Mesothelial cell of epicardium (in vitro differentiated cells): ENCODE measurements around the gene NR3C1. TPM values are rescaled to one million over a fixed set of nuclear protein-coding genes. Genes with fewer than 3 reads are reported as not detected.

ENCODE experiments used
- DNase-seq, 2 experiments: peaks; one replicate each; pipeline ENCODE4 v3.0.0; 2021; ENCODE audit warnings: low spot score in 2 of 2; ENCODE audit not compliant: unreplicated experiment in 2 of 2
- H3K27ac Mint-ChIP-seq: 2 replicates; pipeline ENCODE4 v1.8.0; 2021; ENCODE audit warnings: mixed read lengths
- H3K27me3 Mint-ChIP-seq: 2 replicates; pipeline ENCODE4 v1.8.0; 2021; ENCODE audit warnings: low read depth, mixed read lengths
- H3K36me3 Mint-ChIP-seq: 2 replicates; pipeline ENCODE4 v1.8.0; 2021; ENCODE audit warnings: mixed read lengths
- H3K4me1 Mint-ChIP-seq: 2 replicates; pipeline ENCODE4 v1.8.0; 2021; ENCODE audit warnings: mixed read lengths
- H3K4me3 Mint-ChIP-seq: 2 replicates; pipeline ENCODE4 v1.8.0; 2021; ENCODE audit warnings: mild to moderate bottlenecking, moderate library complexity, mixed read lengths
- H3K9me3 Mint-ChIP-seq: 2 replicates; pipeline ENCODE4 v1.8.0; 2021; ENCODE audit warnings: mixed read lengths
- total RNA-seq: library from RNA; stranded (reverse); gene quantifications from 3 replicates; pipeline ENCODE4 v1.2.1, GENCODE V29; 2021
- TF ChIP-seq, protein P1 (sequence below): fragments of 200-600 bp; sonication (generic); IDR thresholded peaks from one replicate; pipeline ENCODE4 v1.5.0; 2021; ENCODE audit warnings: antibody characterized with exemption; ENCODE audit not compliant: unreplicated experiment

The NR3C1 gene
- total RNA-seq, 1 donor from 2014 or later = 29.2 TPM

DNA sequence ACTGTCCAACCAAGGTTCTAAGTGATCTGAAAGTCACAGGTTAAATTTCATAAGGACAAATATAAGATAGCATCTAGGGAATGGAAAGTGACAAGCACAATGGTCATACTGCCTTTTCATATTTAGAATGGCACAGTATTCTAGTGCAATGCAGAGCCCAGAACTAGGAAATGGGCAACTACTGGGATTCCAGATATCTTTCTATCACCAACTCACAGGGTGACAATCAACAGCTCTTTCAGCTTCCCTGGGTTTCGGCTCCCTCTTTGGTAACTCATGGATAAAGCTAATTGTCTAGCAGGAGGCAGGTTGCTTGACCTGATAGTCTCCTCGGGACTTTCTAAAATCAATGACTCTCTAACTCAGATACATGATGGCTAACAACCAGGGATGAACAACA is 60.4 kb downstream of the NR3C1 start:
- no peak for DNase-seq
- Mint-ChIP-seq H3K4me1 (peaks cover 6% of the 10 kb centered on the region), H3K27me3 (no peaks in the 10 kb centered on the region), H3K9me3 (no peaks in the 10 kb centered on the region), H3K36me3 (peaks cover 5% of the 10 kb centered on the region), H3K27ac (no peak overlapping the region), H3K4me3 (no peak overlapping the region)
- TF ChIP-seq, protein P1, sequence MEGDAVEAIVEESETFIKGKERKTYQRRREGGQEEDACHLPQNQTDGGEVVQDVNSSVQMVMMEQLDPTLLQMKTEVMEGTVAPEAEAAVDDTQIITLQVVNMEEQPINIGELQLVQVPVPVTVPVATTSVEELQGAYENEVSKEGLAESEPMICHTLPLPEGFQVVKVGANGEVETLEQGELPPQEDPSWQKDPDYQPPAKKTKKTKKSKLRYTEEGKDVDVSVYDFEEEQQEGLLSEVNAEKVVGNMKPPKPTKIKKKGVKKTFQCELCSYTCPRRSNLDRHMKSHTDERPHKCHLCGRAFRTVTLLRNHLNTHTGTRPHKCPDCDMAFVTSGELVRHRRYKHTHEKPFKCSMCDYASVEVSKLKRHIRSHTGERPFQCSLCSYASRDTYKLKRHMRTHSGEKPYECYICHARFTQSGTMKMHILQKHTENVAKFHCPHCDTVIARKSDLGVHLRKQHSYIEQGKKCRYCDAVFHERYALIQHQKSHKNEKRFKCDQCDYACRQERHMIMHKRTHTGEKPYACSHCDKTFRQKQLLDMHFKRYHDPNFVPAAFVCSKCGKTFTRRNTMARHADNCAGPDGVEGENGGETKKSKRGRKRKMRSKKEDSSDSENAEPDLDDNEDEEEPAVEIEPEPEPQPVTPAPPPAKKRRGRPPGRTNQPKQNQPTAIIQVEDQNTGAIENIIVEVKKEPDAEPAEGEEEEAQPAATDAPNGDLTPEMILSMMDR = no peak

DNA sequence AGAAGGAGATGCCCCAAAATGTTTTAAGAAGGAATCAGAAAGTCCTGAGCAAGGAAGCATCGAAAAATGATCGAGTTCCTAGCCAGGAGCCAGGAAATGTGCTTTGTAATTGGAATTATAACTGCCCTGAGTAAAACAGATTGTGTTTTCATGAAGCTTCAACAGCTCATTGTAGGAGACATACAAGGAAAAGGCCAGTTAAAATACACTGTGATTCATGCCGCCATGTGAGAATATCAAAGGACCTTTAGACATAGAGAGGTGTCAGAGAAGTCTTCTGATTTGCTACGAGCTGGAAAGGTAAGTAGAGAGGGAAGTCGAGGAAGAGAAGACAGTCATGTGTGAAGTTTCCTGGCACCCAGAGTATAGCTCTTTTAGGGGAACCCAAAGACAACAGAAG is 60.9 kb downstream of the NR3C1 start:
- no peak overlapping the region for H3K4me3 Mint-ChIP-seq
- no peaks in the 10 kb centered on the region for H3K9me3 Mint-ChIP-seq
- no peak overlapping the region for H3K27ac Mint-ChIP-seq
- peaks cover 4% of the 10 kb centered on the region for H3K4me1 Mint-ChIP-seq
- no peak for DNase-seq
- H3K27me3 Mint-ChIP-seq = no peaks in the 10 kb centered on the region
- TF ChIP-seq, protein P1 = no peak
- H3K36me3 Mint-ChIP-seq = peaks cover 5% of the 10 kb centered on the region

DNA sequence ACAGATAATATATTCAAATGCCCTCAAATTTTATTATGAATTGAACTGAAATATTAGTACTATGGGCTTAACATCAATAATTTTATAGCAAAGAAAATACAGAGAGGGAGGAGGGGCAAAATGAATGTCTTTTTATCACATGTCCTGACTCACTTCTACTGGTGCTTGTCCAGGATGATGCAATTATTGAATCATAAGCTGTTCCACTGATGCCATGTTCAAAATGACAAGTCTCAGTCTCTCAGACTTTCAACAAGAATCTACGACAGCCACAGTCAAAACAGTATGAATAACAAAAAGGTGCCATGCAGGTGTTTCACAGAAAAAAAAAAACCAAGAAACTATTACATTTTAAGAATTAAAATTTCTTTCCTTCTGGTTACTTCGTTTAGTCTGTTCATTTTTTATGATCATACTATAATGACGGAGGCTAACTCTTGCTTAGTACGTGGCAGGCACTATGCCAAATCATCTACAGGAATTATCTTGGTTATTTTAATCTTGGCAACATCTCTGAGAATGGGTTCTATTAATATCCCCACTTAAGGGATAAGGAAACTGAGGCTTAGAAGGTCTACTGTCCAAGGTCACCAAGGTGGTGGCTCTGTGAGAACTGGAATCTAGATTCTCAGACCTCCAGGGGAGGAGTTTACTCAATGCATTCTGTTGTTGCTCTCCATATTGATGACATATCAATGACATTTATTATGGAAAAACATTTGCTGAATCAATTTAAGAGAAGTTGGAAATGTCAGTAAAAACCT is 61.5 kb downstream of the NR3C1 start:
- H3K4me1 Mint-ChIP-seq = peaks cover 4% of the 10 kb centered on the region
- TF ChIP-seq, protein P1 = no peak
- H3K27me3 Mint-ChIP-seq = no peaks in the 10 kb centered on the region
- no peak overlapping the region for H3K4me3 Mint-ChIP-seq
- no peaks in the 10 kb centered on the region for H3K9me3 Mint-ChIP-seq
- peaks cover 5% of the 10 kb centered on the region for H3K36me3 Mint-ChIP-seq
- DNase-seq = no peak
- no peak overlapping the region for H3K27ac Mint-ChIP-seq

DNA sequence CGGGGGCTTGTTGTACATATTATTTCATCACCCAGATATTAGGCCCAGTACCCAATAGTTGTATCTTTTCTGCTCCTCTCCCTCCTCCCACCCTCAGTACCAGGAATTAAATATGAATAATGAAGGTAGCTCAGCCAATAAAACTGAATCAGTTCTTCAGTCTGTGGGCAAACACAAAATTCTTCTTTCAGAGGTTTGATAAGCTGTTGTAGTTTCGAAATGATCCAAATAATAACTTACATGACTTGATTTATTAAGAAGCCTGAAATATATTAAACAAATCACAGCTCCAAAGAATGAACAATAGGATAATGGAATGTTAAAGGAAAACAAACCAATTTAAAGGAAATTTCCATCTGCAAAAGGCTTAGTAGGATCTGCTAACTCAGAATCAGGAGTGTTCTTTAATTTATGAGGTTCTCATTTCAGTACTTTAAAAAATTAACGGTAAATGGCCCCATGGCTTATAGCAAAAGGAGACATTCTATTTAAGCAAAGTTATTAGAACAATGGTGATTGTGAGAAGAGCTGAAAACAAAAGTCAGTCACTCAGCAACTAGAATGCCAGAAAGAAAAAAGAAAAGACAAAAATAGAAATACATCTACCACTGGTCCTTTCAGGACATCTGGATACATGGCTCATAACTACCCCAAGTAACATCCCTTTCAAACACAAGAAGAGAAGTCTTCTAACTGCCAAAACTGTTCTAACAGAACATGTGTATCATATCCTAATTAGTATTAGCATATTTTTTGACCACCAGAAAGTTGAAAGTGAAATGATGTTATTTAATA is 62.4 kb downstream of the NR3C1 start:
- peaks cover 5% of the 10 kb centered on the region for H3K36me3 Mint-ChIP-seq
- H3K27me3 Mint-ChIP-seq = no peaks in the 10 kb centered on the region
- DNase-seq = no peak
- no peaks in the 10 kb centered on the region for H3K9me3 Mint-ChIP-seq
- no peak overlapping the region for H3K4me3 Mint-ChIP-seq
- H3K4me1 Mint-ChIP-seq = peaks cover 6% of the 10 kb centered on the region
- TF ChIP-seq, protein P1 = no peak
- no peak overlapping the region for H3K27ac Mint-ChIP-seq

DNA sequence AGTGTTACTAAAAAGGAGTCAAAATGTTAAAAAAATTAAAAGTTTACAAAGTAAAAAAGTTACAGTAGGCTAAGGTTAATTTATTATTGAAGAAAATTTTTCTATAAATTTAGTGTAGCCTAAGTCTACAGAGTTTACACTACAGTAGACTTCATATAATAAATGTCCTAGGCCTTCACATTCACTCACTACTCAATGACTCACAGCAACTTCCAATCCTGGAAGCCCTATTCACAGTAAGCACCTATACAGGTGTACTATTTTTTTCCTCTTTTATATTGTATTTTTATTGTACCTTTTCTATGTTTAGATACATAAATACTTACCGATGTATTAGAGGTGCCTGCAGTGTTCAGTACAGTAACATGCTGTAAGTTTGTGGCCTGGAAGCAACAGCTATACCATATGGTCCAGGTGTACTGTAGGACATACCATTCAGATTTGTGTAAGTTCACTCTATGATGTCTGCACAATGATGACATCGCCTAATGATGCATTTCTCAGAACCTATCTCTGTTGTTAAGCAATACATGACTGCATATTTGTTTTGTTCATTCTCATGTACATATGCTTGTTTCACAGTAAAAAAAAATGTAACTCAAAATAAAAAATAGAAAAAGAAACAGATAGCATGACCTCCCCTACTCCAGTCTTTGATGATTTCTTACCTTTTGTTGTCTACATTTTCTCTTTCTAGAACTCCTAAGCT is 64.7 kb downstream of the NR3C1 start:
- H3K27ac Mint-ChIP-seq = no peak overlapping the region
- H3K4me1 Mint-ChIP-seq = peaks cover 7% of the 10 kb centered on the region
- DNase-seq = no peak

More for the DNA sequence above, 64.7 kb downstream of the NR3C1 start:
- H3K4me3 Mint-ChIP-seq = no peak overlapping the region
- peaks cover 2% of the 10 kb centered on the region for H3K36me3 Mint-ChIP-seq
- TF ChIP-seq, protein P1 = no peak
- no peaks in the 10 kb centered on the region for H3K27me3 Mint-ChIP-seq
- no peaks in the 10 kb centered on the region for H3K9me3 Mint-ChIP-seq
